ENCODE data around the gene RSPH1. TPM values are rescaled to one million over a fixed set of nuclear protein-coding genes. Genes with fewer than 3 reads are reported as not detected.

RSPH1 gene
- total RNA-seq, 2 experiments from 2014 or later, result 0.21 to 0.34 TPM

DNA sequence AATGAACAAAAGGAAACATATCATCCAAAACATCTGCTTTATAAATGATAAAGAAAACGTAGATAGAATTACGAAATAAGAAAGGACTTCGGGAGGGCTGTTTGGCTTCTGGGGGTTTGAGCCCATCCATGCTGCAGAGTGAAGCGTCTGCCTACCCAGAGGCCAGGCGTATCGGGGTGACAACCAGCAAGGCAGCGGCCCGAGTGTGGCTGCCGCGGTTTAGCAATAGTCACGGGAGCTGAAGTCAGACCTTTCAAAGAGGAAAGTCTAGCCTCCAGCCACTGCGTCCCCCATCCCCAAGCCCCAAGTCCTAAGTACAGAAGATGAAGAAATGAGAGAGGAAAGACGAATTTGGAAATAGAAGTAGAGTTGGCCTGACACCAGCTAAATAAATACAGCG is 26.2 kb upstream of the RSPH1 start:
- Mint-ChIP-seq H3K36me3 (ENCODE audit: low read depth) (peaks cover 61% of the 10 kb centered on the region), H3K27me3 (no peaks in the 10 kb centered on the region), H3K9me3 (ENCODE audit: low read depth) (no peaks in the 10 kb centered on the region), H3K27ac (no peak overlapping the region), H3K4me1 (peaks cover 34% of the 10 kb centered on the region), H3K4me3 (no peak overlapping the region)
- POLR2A ChIA-PET, result no interaction called here
- no peak for ATAC-seq
- intact Hi-C loops (cut with DNase I, micrococcal nuclease), result loop anchor here in 1 of 2 experiments (10.0 kb wide), 1 partner anchor 377 kb away; no protein-coding TSS in a partner anchor
- no peak for DNase-seq
- CTCF ChIA-PET, result no interaction called here

- H3K4me3 Mint-ChIP-seq, result no peak overlapping the region
- no peaks in the 10 kb centered on the region for H3K9me3 Mint-ChIP-seq (ENCODE audit: low read depth)
- DNase-seq, result no peak
- ATAC-seq, result no peak
- intact Hi-C loops (cut with DNase I, micrococcal nuclease), result loop anchor here in 1 of 2 experiments (10.0 kb wide), 1 partner anchor 377 kb away; no protein-coding TSS in a partner anchor
- H3K27me3 Mint-ChIP-seq, result no peaks in the 10 kb centered on the region
- CTCF ChIA-PET, result no interaction called here
- H3K4me1 Mint-ChIP-seq, result peaks cover 32% of the 10 kb centered on the region
- peaks cover 59% of the 10 kb centered on the region for H3K36me3 Mint-ChIP-seq (ENCODE audit: low read depth)
- POLR2A ChIA-PET, result no interaction called here
- H3K27ac Mint-ChIP-seq, result no peak overlapping the region
Measured at GRCh38 chr21:42521805-42522204, 25.8 kb upstream of the RSPH1 start.

DNA sequence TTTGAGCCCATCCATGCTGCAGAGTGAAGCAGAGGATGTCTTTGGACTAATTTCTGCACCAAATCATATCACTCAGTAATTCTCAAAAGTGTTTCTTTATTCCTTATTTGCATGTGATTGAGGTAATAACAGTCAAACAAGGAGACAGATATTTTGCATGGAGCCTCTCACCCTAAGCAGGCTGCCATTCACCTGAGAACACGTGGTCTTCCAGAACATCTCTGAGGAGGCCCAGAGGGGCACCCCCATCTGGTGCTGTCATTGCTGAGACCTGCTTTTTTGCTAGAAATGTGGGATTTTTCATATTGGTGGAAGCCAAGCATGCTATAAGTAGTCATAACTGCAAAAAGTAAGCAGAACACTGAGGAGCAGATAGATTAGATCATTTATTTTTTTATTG is 25.4 kb upstream of the RSPH1 start:
- Mint-ChIP-seq H3K9me3 (ENCODE audit: low read depth) (no peaks in the 10 kb centered on the region), H3K36me3 (ENCODE audit: low read depth) (peaks cover 59% of the 10 kb centered on the region), H3K27me3 (no peaks in the 10 kb centered on the region), H3K4me1 (peaks cover 28% of the 10 kb centered on the region), H3K27ac (no peak overlapping the region), H3K4me3 (no peak overlapping the region)
- POLR2A ChIA-PET, result no interaction called here
- CTCF ChIA-PET, result no interaction called here
- intact Hi-C loops (cut with DNase I, micrococcal nuclease), result loop anchor here in 1 of 2 experiments (10.0 kb wide), 1 partner anchor 377 kb away; no protein-coding TSS in a partner anchor
- DNase-seq (no peak), ATAC-seq (peak; percentile 18)

DNA sequence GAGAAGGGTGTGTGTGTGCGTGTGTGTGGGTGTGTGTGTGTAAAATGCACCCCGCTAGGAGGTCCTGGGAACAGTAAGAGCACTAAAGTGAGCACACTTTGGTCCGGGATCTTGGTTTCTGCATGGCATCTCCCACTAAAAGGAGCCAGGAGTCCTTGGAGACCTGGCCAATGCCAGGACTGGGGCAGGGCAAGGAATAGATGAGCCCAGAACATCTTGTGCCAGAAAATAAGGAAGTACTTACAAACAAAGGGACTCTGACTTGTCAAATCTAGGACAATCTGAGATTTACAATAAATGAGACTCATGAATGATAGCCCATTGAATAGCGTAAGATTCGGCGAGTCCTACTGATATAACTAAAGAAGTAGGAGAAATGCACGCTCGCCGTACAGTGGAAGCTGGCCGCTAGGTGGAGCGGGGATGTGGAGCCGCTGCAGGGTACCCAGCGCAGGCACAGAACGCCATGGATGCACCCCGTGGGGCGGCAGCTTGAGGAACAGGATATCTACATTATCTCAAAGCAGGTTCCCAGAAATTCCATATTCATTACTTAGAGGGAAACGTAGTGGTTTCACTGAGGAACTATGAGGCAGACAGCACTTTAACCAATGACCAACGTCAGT is 24.7 kb upstream of the RSPH1 start:
- intact Hi-C loops (cut with DNase I, micrococcal nuclease), result loop anchor here in 1 of 2 experiments (10.0 kb wide), 1 partner anchor 376 kb away; no protein-coding TSS in a partner anchor
- Mint-ChIP-seq H3K36me3 (ENCODE audit: low read depth) (peaks cover 54% of the 10 kb centered on the region), H3K27me3 (no peaks in the 10 kb centered on the region), H3K4me1 (peaks cover 21% of the 10 kb centered on the region), H3K9me3 (ENCODE audit: low read depth) (no peaks in the 10 kb centered on the region), H3K27ac (no peak overlapping the region), H3K4me3 (no peak overlapping the region)
- DNase-seq (no peak), ATAC-seq (no peak)
- POLR2A ChIA-PET, result no interaction called here
- CTCF ChIA-PET, result no interaction called here

- H3K4me3 Mint-ChIP-seq, result no peak overlapping the region
- POLR2A ChIA-PET, result no interaction called here
- no peak overlapping the region for H3K27ac Mint-ChIP-seq
- ATAC-seq (no peak), DNase-seq (no peak)
- H3K9me3 Mint-ChIP-seq (ENCODE audit: low read depth), result no peaks in the 10 kb centered on the region
- H3K27me3 Mint-ChIP-seq, result no peaks in the 10 kb centered on the region
- H3K36me3 Mint-ChIP-seq (ENCODE audit: low read depth), result peaks cover 41% of the 10 kb centered on the region
- peaks cover 13% of the 10 kb centered on the region for H3K4me1 Mint-ChIP-seq
- CTCF ChIA-PET, result no interaction called here
- intact Hi-C loops (cut with DNase I, micrococcal nuclease), result no loop called here
Measured at GRCh38 chr21:42518626-42519025, 22.6 kb upstream of the RSPH1 start.

DNA sequence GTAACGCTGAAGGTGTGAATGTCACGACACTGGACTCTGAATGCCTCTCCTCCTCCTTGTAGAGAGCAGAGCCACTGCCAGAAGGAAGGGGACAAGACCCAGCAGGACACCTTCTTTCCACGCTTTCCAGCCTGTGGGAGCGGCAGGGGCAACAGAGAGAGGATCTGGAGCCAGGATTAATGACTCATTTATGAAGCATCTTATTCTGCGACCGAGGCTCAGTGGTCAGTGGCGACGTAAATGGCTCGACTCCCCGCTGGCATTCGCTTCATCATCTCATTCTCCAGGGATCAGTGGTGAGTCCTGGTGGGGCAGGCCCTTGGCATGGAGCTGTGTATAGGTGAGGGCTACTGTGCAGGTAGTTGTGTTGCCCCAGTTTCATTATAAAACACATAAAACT is 22.2 kb upstream of the RSPH1 start:
- DNase-seq, result no peak

DNA sequence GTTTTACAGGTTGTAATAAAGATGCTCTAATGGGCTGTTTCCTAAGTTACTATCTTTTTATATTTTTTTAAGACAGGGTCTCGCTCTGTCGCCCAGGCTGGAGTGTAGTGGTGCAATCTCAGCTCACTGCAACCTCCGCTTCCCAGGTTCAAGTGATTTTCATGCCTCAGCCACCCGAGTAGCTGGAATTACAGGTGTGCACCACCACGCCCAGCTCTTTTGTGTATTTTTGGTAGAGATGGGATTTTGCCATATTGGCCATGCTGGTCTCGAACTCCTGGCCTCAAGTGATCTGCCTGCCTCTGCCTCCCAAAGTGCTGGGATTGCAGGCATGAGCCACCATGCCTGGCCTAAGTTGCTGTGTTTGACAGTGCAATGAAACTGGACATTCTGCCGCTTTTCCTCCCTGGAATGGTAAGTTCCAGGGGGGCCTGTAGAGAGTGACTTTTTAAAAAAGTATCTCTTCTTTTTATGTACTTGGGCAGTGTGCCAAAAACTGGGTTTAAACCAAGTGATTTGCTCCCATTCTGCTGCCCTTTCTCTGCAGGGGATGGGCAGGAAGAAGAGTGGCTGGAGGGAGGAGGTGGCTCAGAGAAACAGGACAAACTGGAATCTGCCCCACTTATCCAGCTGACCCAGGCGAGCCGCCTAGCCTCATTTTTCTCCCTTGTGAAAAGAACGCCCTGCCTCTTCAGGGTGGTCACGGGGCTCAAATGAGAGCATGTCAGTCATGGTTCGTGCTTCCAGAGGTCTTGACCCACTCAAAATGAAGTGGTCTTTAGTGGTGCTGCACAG is 19.9 kb upstream of the RSPH1 start:
- Mint-ChIP-seq H3K27ac (no peak overlapping the region), H3K4me1 (peaks cover 13% of the 10 kb centered on the region), H3K9me3 (ENCODE audit: low read depth) (no peaks in the 10 kb centered on the region), H3K27me3 (no peaks in the 10 kb centered on the region), H3K36me3 (ENCODE audit: low read depth) (peaks cover 30% of the 10 kb centered on the region), H3K4me3 (peak overlapping the region; percentile 81)
- intact Hi-C loops (cut with DNase I, micrococcal nuclease), result no loop called here
- no peak for DNase-seq
- POLR2A ChIA-PET, result no interaction called here
- CTCF ChIA-PET, result interaction anchor here (0.7 to 1.3 kb wide), 5 partner anchors 8 to 216 kb away, joined by 3 to 4 read pairs (median 3); no protein-coding TSS in a partner anchor
- ATAC-seq, result no peak

More for the DNA sequence above, 22.2 kb upstream of the RSPH1 start:
- no peak for ATAC-seq
- H3K27me3 Mint-ChIP-seq, result no peaks in the 10 kb centered on the region
- H3K4me3 Mint-ChIP-seq, result no peak overlapping the region
- intact Hi-C loops (cut with DNase I, micrococcal nuclease), result no loop called here
- no peak overlapping the region for H3K27ac Mint-ChIP-seq
- ChIA-PET POLR2A (no interaction called here), CTCF (no interaction called here)
- peaks cover 13% of the 10 kb centered on the region for H3K4me1 Mint-ChIP-seq
- H3K9me3 Mint-ChIP-seq (ENCODE audit: low read depth), result no peaks in the 10 kb centered on the region
- H3K36me3 Mint-ChIP-seq (ENCODE audit: low read depth), result peaks cover 37% of the 10 kb centered on the region

DNA sequence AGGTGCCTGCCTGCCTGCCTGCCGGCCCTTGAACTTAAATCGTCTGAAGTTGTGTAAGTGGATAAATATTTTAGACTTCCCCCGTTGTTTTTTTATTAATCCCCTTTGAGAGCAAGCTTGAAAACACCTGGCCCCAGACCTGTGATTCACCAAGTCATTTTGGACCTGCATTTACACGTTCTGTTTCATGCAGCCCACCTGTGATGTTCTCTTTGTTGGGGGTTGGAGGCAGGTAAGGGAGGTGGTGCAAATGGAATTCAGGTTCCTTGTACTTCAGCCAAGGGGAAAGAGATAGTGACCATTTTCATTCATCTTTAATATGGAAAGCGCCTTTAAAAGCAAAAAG is 18.8 kb upstream of the RSPH1 start:
- DNase-seq (no peak), ATAC-seq (no peak)
- peak overlapping the region; percentile 81 for H3K4me3 Mint-ChIP-seq
- no peaks in the 10 kb centered on the region for H3K9me3 Mint-ChIP-seq (ENCODE audit: low read depth)
- H3K4me1 Mint-ChIP-seq, result peaks cover 13% of the 10 kb centered on the region
- intact Hi-C loops (cut with DNase I, micrococcal nuclease), result loop anchor here (1.0 to 5.0 kb wide), 4 partner anchors 12 to 108 kb away; partner anchors contain the start of gene RSPH1 (in 1 of the 2)
- H3K27ac Mint-ChIP-seq, result peak overlapping the region; percentile 82
- CTCF ChIA-PET, result interaction anchor here (0.8 to 1.1 kb wide), 4 partner anchors 11 to 215 kb away, joined by 3 read pairs; no protein-coding TSS in a partner anchor
- no peaks in the 10 kb centered on the region for H3K27me3 Mint-ChIP-seq
- POLR2A ChIA-PET, result interaction anchor here (2.4 kb wide), 1 partner anchor 13 kb away, joined by 13 read pairs; no protein-coding TSS in a partner anchor
- peaks cover 22% of the 10 kb centered on the region for H3K36me3 Mint-ChIP-seq (ENCODE audit: low read depth)

DNA sequence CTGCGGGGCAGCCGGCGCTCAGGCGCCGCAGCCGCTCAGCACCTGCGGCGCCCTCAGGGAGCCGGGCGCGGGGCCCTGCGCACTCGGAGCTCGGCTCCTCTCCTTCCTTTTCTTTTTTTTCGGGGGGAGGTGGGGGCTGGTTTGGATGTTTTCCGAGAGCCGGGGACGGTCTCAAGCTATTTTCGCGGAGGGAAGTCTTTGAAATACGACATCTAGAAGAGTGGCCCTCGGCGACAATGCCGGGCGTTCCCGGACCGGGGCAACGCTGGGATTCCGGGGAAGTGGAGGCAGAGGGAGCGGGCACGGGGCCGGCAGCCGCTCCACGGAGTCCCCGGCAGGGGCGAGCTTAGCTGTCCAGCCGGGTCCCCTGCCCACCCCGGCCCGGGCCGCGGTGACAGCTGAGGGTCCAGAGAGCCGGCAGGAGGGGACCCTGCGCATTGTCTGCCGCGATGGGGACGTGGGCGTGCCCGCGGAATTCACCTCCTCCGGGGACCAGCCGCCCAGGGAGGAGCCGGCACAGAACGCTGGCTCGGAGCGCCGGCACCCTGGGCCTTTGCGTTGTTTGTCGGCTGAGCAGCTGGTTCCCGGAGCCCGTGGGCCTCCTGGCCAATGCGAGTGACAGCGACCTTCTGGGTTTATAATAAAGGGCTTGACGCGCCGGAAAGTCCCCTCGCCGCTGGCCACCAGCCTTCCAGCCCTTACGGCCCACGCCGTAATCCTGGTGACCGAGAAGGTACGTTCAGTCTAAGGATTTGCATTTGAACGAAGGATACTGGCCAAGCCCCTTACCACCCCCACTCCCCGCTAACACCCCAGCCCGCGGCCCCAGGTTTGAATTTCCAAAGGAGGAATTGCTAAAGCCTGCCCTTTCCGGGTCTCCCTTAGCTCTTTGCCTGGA is 18.2 kb upstream of the RSPH1 start:
- POLR2A ChIA-PET, result interaction anchor here (2.4 kb wide), 1 partner anchor 13 kb away, joined by 13 read pairs; no protein-coding TSS in a partner anchor
- Mint-ChIP-seq H3K27me3 (no peaks in the 10 kb centered on the region), H3K27ac (peak overlapping the region; percentile 82), H3K36me3 (ENCODE audit: low read depth) (peaks cover 15% of the 10 kb centered on the region), H3K9me3 (ENCODE audit: low read depth) (no peaks in the 10 kb centered on the region), H3K4me3 (peak overlapping the region; percentile 81), H3K4me1 (peaks cover 13% of the 10 kb centered on the region)
- DNase-seq, result peak; percentile 81
- intact Hi-C loops (cut with DNase I, micrococcal nuclease), result loop anchor here (1.0 to 5.0 kb wide), 4 partner anchors 13 to 107 kb away; partner anchors contain the start of gene RSPH1 (in 1 of the 2)
- CTCF ChIA-PET, result interaction anchor here (0.8 to 1.1 kb wide), 3 partner anchors 11 to 47 kb away, joined by 3 read pairs; no protein-coding TSS in a partner anchor
- ATAC-seq, result peak; percentile 78

GRCh38 chr21:42513151-42513984 is 17.3 kb upstream of the RSPH1 start, which contains the start of gene SLC37A1:
TSS of gene SLC37A1 (plus strand) at chr21:42513852. CDS start at chr21:42518455, 4,603 bp downstream.
- peaks cover 10% of the 10 kb centered on the region for H3K36me3 Mint-ChIP-seq (ENCODE audit: low read depth)
- ATAC-seq (peak; percentile 75), DNase-seq (peak; percentile 66)
- intact Hi-C loops (cut with DNase I, micrococcal nuclease), result loop anchor here (5.0 kb wide), 2 partner anchors 51 to 106 kb away; no protein-coding TSS in a partner anchor
- H3K4me3 Mint-ChIP-seq, result peak within 1 kb of the TSS; percentile 81
- peaks cover 13% of the 10 kb centered on the region for H3K4me1 Mint-ChIP-seq
- H3K27ac Mint-ChIP-seq, result peak within 1 kb of the TSS; percentile 82
- no peaks in the 10 kb centered on the region for H3K9me3 Mint-ChIP-seq (ENCODE audit: low read depth)
- ChIA-PET CTCF (interaction anchor here (2.0 kb wide), 1 partner anchor 92 kb away, joined by 6 read pairs; no protein-coding TSS in a partner anchor), POLR2A (interaction anchor here (2.4 kb wide), 1 partner anchor 14 kb away, joined by 13 read pairs; no protein-coding TSS in a partner anchor)
- H3K27me3 Mint-ChIP-seq, result no peaks in the 10 kb centered on the region

All from activated CD4-positive, alpha-beta T cell treated with anti-CD3 and anti-CD28 coated beads for 36 hours (primary cell).